B cell (primary cell): ENCODE data around the gene DAZAP1. TPM values are rescaled to one million over a fixed set of nuclear protein-coding genes. Genes with fewer than 3 reads are reported as not detected.

ENCODE experiments used
- ATAC-seq: fragments of 200-7000 bp; cut with Tn5 transposase; one replicate; pipeline ENCODE4 v1.10.0; 2021; ENCODE audit warnings: low read depth, mild to moderate bottlenecking, moderate number of reproducible peaks, moderate library complexity
- CTCF ChIA-PET: fragments of 350-600 bp; sonication (Branson Sonifier 250); formaldehyde crosslinking; loops from one replicate; lab custom pipeline; 2021; ENCODE audit warnings: antibody characterized with exemption, inconsistent platforms; lab: Charles Lee
- POLR2A ChIA-PET: fragments of 350-600 bp; sonication (Branson Sonifier 250); formaldehyde crosslinking; loops from one replicate; lab custom pipeline; 2021; ENCODE audit warnings: antibody characterized with exemption; lab: Charles Lee
- DNase-seq: peaks from one replicate; pipeline ENCODE4 v3.0.0; 2013
- H2AFZ ChIP-seq: 2 replicates; pipeline ENCODE4 v1.6.1; 2012; ENCODE audit warnings: mild to moderate bottlenecking, low read depth, low read length; ENCODE audit not compliant: insufficient read depth, poor library complexity, severe bottlenecking
- H3K27ac ChIP-seq, 2 donors: 1 replicate in 1 of 2; 2 replicates in 1 of 2; pipeline ENCODE4 v1.5.1; 2012 to 2013; ENCODE audit warnings: low read length in 2 of 2, mild to moderate bottlenecking in 2 of 2, moderate library complexity in 1 of 2
- H3K27me3 ChIP-seq, 4 experiments: fragments of 200-600 bp in 1 of 4; sonication (generic) in 1 of 4; replicated peaks in 1 of 4; 1 replicate in 2 of 4; 2 replicates in 2 of 4; pipeline versions ENCODE4 v1.6.1 to v1.7.0; 2013 to 2016; ENCODE audit warnings: low read length in 3 of 4, mild to moderate bottlenecking in 2 of 4, mixed read lengths in 1 of 4, moderate library complexity in 1 of 4; ENCODE audit not compliant: insufficient read depth in 4 of 4, control insufficient read depth in 3 of 4; ENCODE audit errors: control extremely low read depth in 1 of 4
- H3K36me3 ChIP-seq, 2 experiments: replicated peaks in 1 of 2; 1 replicate in 1 of 2; 2 replicates in 1 of 2; pipeline versions ENCODE4 v1.6.1 to v1.7.1; 2013; ENCODE audit warnings: low read length in 1 of 2; ENCODE audit not compliant: insufficient read depth in 2 of 2, control insufficient read depth in 1 of 2; ENCODE audit errors: control extremely low read depth in 1 of 2, extremely low read depth in 1 of 2
- H3K4me1 ChIP-seq, 2 donors: fragments of 200-600 bp in 1 of 2; sonication (generic) in 1 of 2; 1 replicate in 1 of 2; 2 replicates in 1 of 2; pipeline versions ENCODE4 v1.5.1 to v1.6.1; 2013 to 2017; ENCODE audit warnings: low read length in 2 of 2; ENCODE audit not compliant: control insufficient read depth in 2 of 2, insufficient read depth in 2 of 2
- H3K4me2 ChIP-seq: replicated peaks from 2 replicates; pipeline ENCODE3; 2012; ENCODE audit warnings: mild to moderate bottlenecking, low read depth, low read length; ENCODE audit not compliant: poor library complexity, severe bottlenecking
- H3K4me3 ChIP-seq, 5 experiments: fragments of 200-600 bp in 1 of 5; sonication (generic) in 1 of 5; 1 replicate in 3 of 5; 2 replicates in 2 of 5; pipeline versions ENCODE4 v1.5.1 to v1.7.0; 2011 to 2016; ENCODE audit warnings: low read length in 4 of 5, mild to moderate bottlenecking in 4 of 5, low read depth in 2 of 5, control low read depth in 1 of 5, moderate library complexity in 1 of 5; ENCODE audit not compliant: insufficient read depth in 1 of 5; ENCODE audit errors: control extremely low read depth in 1 of 5, extremely low read depth in 1 of 5
- H3K79me2 ChIP-seq: fragments of 200-600 bp; sonication (generic); one replicate; pipeline ENCODE4 v1.6.0; 2016; ENCODE audit warnings: low read length; ENCODE audit not compliant: control insufficient read depth, insufficient read depth
- H3K9ac ChIP-seq: fragments of 200-600 bp; sonication (generic); 2 replicates; pipeline ENCODE4 v1.6.1; 2017; ENCODE audit warnings: mild to moderate bottlenecking, low read length, moderate library complexity
- H3K9me3 ChIP-seq, 3 donors: one replicate each; pipeline versions ENCODE4 v1.6.1 to v1.7.1; 2013; ENCODE audit warnings: low read length in 2 of 3; ENCODE audit not compliant: control insufficient read depth in 2 of 3, insufficient read depth in 1 of 3; ENCODE audit errors: control extremely low read depth in 1 of 3
- H4K20me1 ChIP-seq: 2 replicates; pipeline ENCODE4 v1.6.0; 2012; ENCODE audit warnings: mild to moderate bottlenecking, low read length; ENCODE audit not compliant: insufficient read depth, control insufficient read depth, poor library complexity, severe bottlenecking
- H3K27ac Mint-ChIP-seq: one replicate; pipeline ENCODE4 v1.8.0; 2021; ENCODE audit warnings: mixed read lengths
- H3K27me3 Mint-ChIP-seq: one replicate; pipeline ENCODE4 v1.8.0; 2021; ENCODE audit warnings: mixed read lengths
- H3K4me1 Mint-ChIP-seq: one replicate; pipeline ENCODE4 v1.8.0; 2021; ENCODE audit warnings: mixed read lengths
- H3K4me3 Mint-ChIP-seq: one replicate; pipeline ENCODE4 v1.8.0; 2021; ENCODE audit warnings: mixed read lengths
- H3K9me3 Mint-ChIP-seq: one replicate; pipeline ENCODE4 v1.8.0; 2022; ENCODE audit warnings: mixed read lengths; ENCODE audit not compliant: insufficient read depth
- EZH2 ChIP-seq: IDR thresholded peaks from 2 replicates; pipeline ENCODE4 v1.6.1; 2012; ENCODE audit warnings: borderline replicate concordance, low read depth, mild to moderate bottlenecking, moderate library complexity, low read length; ENCODE audit not compliant: insufficient read depth, poor library complexity, severe bottlenecking
- WGBS: methylation state at CpG from one replicate; pipeline ENCODE4 v1.1.5; 2013; ENCODE audit warnings: missing lambda C conversion rate; ENCODE audit not compliant: insufficient coverage; 5-methylcytosine and 5-hydroxymethylcytosine counted together
- intact Hi-C: fragments of 100-400 bp; cut with micrococcal nuclease; formaldehyde crosslinking; loops from one replicate; pipeline ENCODE4 v1.10.0; 2022
- polyA plus RNA-seq: library from polyadenylated mRNA; depleted of rRNA; stranded (reverse); fragments of >200 nt; gene quantifications from 2 replicates; pipeline ENCODE4 v1.2.3, GENCODE V29; 2012
- total RNA-seq, 2 donors: library from RNA; stranded (reverse); fragments of 120-200 nt in 1 of 2; gene quantifications; 1 replicate in 1 of 2; 2 replicates in 1 of 2; pipeline versions ENCODE4 v1.2.3 to v1.2.4, GENCODE V29; 2013 to 2022
- TF ChIP-seq, protein P1 (sequence below): fragments of 200-600 bp; IDR thresholded peaks from one replicate; pipeline ENCODE4 v1.8.0; 2022; ENCODE audit warnings: antibody characterized with exemption, mild to moderate bottlenecking

Gene DAZAP1
- total and polyA plus RNA-seq, 2 donors (not counting 1 experiment from before 2014, with no cell fraction given) = 54.8 to 125 TPM

DNA sequence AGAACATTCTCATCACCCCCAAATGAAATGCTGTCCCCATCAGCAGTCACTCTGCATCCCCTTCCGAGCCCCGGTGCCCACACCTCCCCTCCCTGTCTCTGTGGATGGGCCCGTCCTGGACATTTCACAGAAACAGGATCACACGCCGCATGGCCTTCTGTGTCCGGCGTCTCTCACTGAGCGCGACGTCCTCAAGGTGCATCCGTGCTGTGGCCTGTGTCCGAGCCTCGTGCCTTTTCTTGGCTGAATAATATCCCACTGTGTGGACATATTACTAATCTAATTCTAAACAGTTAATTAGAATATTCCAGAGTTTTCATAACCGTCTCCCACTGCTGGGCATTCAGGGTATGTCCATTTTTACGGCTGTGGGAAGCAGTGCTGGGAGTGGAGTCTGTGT, 15.0 kb upstream of the DAZAP1 start:
- no peak overlapping the region for H3K27ac ChIP-seq

DNA sequence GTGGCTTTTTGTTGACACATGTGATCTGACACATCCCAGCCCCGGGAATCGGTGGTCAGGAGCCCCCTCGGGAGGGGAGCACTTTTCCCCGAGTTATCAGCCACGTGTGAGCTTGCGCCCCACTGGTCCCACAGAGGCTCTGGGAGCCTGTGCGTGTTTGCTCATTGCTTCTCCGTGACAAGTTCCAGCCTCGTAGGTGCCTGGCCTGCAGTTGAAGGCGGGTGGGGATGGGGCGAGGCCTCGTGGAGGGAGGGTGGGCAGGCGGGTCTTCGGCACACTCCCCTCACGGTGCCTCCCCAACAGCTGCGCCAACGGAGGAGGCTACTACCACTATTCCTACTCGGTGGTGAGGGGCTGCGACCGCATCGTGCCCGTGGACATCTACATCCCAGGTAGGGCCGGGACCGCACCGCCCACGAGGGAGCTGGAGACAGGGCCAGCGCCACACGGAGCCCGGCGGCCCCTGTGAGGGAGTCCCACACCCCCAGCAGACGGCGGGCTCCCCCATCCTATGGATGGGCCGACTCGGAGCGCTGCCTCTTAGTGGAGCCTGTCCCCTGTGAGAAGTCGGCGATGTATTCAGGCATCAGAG, 14.4 kb upstream of the DAZAP1 start:
- ChIA-PET CTCF (no interaction called here), POLR2A (interaction anchor here (0.6 kb wide), 1 partner anchor 98 kb away, joined by 3 read pairs; the partner anchor contains the start of gene REEP6)
- H3K4me3 ChIP-seq = no peak overlapping the region
- peaks cover 0 to 41% of the 10 kb centered on the region in 2 experiments for H3K36me3 ChIP-seq
- no peak overlapping the region for H3K9ac ChIP-seq
- no peak overlapping the region for H3K27ac Mint-ChIP-seq
- no peaks in the 10 kb centered on the region for H3K4me1 Mint-ChIP-seq
- over 99% methylated on average over 32 of the region's 37 CpGs for WGBS
- peaks cover 5% of the 10 kb centered on the region for H4K20me1 ChIP-seq
- no peaks in the 10 kb centered on the region for H3K27me3 ChIP-seq
- H3K4me2 ChIP-seq = no peak overlapping the region
- no peaks in the 10 kb centered on the region for H3K27me3 Mint-ChIP-seq
- H2AFZ ChIP-seq = no peak overlapping the region
- DNase-seq (no peak), ATAC-seq (no peak)
- no peaks in the 10 kb centered on the region for H3K79me2 ChIP-seq
- H3K4me3 Mint-ChIP-seq = no peak overlapping the region
- no peak for TF ChIP-seq EZH2
- TF ChIP-seq, protein P1, sequence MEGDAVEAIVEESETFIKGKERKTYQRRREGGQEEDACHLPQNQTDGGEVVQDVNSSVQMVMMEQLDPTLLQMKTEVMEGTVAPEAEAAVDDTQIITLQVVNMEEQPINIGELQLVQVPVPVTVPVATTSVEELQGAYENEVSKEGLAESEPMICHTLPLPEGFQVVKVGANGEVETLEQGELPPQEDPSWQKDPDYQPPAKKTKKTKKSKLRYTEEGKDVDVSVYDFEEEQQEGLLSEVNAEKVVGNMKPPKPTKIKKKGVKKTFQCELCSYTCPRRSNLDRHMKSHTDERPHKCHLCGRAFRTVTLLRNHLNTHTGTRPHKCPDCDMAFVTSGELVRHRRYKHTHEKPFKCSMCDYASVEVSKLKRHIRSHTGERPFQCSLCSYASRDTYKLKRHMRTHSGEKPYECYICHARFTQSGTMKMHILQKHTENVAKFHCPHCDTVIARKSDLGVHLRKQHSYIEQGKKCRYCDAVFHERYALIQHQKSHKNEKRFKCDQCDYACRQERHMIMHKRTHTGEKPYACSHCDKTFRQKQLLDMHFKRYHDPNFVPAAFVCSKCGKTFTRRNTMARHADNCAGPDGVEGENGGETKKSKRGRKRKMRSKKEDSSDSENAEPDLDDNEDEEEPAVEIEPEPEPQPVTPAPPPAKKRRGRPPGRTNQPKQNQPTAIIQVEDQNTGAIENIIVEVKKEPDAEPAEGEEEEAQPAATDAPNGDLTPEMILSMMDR = no peak
- no peak overlapping the region for H3K27ac ChIP-seq
- intact Hi-C loops = no loop called here
- no peaks in the 10 kb centered on the region for H3K9me3 ChIP-seq
- H3K9me3 Mint-ChIP-seq = no peaks in the 10 kb centered on the region
- H3K4me1 ChIP-seq = no peaks in the 10 kb centered on the region

More for the DNA sequence above, 15.0 kb upstream of the DAZAP1 start:
- DNase-seq = no peak
- no peak overlapping the region for H3K27ac Mint-ChIP-seq
- intact Hi-C loops = no loop called here
- 98% methylated on average over 13 of the region's 15 CpGs for WGBS
- Histone ChIP-seq H3K9ac (no peak overlapping the region), H3K4me2 (no peak overlapping the region), H4K20me1 (peaks cover 5% of the 10 kb centered on the region), H3K4me3 (no peak overlapping the region), H2AFZ (no peak overlapping the region), H3K27me3 (no peaks in the 10 kb centered on the region), H3K4me1 (no peaks in the 10 kb centered on the region), H3K79me2 (peaks cover under 1% of the 10 kb centered on the region), H3K36me3 (peaks cover 0 to 43% of the 10 kb centered on the region in 2 experiments), H3K9me3 (no peaks in the 10 kb centered on the region)
- POLR2A ChIA-PET = interaction anchor here (0.6 kb wide), 1 partner anchor 98 kb away, joined by 3 read pairs; the partner anchor contains the start of gene REEP6
- H3K4me1 Mint-ChIP-seq = no peaks in the 10 kb centered on the region
- H3K27me3 Mint-ChIP-seq = no peaks in the 10 kb centered on the region
- no peak for ATAC-seq
- H3K4me3 Mint-ChIP-seq = no peak overlapping the region
- CTCF ChIA-PET = no interaction called here
- no peaks in the 10 kb centered on the region for H3K9me3 Mint-ChIP-seq
- TF ChIP-seq EZH2 = no peak
- TF ChIP-seq, protein P1 = no peak
